Measurements from ENCODE around the gene RPF1. TPM values are rescaled to one million over a fixed set of nuclear protein-coding genes. Genes with fewer than 3 reads are reported as not detected.

Gene RPF1
- total and polyA plus RNA-seq, 10 of the 15 experiments (the other 5 are each of a cell fraction or from before 2014, with no cell fraction given), result 37.0 to 97.5 (median 56.2) TPM

DNA sequence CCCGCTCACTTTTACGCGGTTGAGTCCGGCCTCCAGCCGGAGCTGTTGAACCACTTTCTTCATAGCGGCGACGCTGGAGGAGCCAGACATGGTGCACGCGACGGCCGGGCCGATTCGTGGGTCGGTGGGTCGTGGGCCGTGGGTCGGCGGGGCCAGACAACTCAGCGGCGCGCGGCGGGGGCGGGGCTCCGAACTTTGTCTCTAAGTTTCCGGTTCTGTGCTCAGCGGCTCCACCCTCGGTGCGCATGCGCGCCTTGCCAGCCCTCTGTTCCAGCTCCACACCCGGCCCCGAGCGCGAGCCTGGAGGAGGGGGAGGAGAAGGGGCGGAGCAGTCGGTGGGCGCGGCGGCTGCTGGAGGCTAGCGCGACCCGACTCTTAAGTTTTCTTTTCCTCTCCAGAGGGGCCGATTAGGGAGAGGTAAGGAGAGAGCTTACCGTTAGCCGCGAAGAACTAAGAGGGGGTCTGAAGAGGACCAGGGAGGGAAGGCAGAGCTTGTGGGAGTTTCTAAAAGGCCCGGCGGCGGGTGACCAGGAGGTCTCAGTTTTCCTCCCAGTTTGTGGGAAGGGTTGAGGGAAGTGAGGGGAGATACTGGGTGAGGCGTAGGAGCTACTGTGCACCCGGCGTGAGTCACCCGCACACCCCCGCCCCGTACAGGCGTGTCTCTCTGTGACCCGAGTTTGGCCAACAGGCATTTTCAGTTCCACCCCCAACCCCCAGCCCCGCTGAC lies 27.1 kb downstream of the RPF1 start, which contains the start of the genes GNG5 and SPATA1 (continued):
- TF ChIP-seq, protein P1, sequence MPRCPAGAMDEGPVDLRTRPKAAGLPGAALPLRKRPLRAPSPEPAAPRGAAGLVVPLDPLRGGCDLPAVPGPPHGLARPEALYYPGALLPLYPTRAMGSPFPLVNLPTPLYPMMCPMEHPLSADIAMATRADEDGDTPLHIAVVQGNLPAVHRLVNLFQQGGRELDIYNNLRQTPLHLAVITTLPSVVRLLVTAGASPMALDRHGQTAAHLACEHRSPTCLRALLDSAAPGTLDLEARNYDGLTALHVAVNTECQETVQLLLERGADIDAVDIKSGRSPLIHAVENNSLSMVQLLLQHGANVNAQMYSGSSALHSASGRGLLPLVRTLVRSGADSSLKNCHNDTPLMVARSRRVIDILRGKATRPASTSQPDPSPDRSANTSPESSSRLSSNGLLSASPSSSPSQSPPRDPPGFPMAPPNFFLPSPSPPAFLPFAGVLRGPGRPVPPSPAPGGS (IDR thresholded peaks at IDR 0.05; ENCODE audit: borderline replicate concordance, insufficient read depth, low read depth, low read length, poor library complexity, severe bottlenecking), result peak; percentile 49
- TF ChIP-seq RAD51 (IDR thresholded peaks at IDR 0.05) (no peak), TCF12 (IDR thresholded peaks at IDR 0.05; ENCODE audit: low read depth, low read length) (peak; percentile 36; the same call in 1 of the 2 replicates), HDAC6 (IDR thresholded peaks at IDR 0.05; ENCODE audit: unreplicated experiment) (no peak), SMC3 (IDR thresholded peaks at IDR 0.05; ENCODE audit: borderline replicate concordance, low read length) (no peak), KLF5 (IDR thresholded peaks at IDR 0.05; ENCODE audit: partially characterized antibody) (peak; percentile 70), GATAD2B (conservative IDR thresholded peaks at IDR 0.05; ENCODE audit: low read depth) (peak; percentile 36), SMARCA5 (IDR thresholded peaks at IDR 0.05) (peak; percentile 60; the same call in 1 of the 2 replicates), NBN (IDR thresholded peaks at IDR 0.05) (peak; percentile 97), ZNF384 (IDR thresholded peaks at IDR 0.05; ENCODE audit: borderline replicate concordance, low read depth, low read length) (no peak), NFIC (IDR thresholded peaks at IDR 0.05; ENCODE audit: low read depth, low read length) (no peak; the same call in 1 of the 2 replicates), RB1 (IDR thresholded peaks at IDR 0.05; ENCODE audit: borderline replicate concordance) (peak; percentile 2; the same call in 1 of the 2 replicates), TCF7 (IDR thresholded peaks at IDR 0.05; ENCODE audit: borderline replicate concordance) (no peak), CREB1 (IDR thresholded peaks at IDR 0.05; ENCODE audit: low read depth) (peak; percentile 70), SP1 (IDR thresholded peaks at IDR 0.05; ENCODE audit: low read depth, low read length) (no peak), POLR2AphosphoS5 (IDR thresholded peaks at IDR 0.05; ENCODE audit: low read length) (peak; percentile 88), RUNX3 (IDR thresholded peaks at IDR 0.05; ENCODE audit: low read length) (peak; percentile 69), CBFB (IDR thresholded peaks at IDR 0.05; ENCODE audit: low read depth) (peak; percentile 56; the same call in 1 of the 2 replicates), EP300 (IDR thresholded peaks at IDR 0.05; ENCODE audit: borderline replicate concordance in 1 of 2, control insufficient read depth in 1 of 2, low read depth in 2 of 2, low read length in 2 of 2) (peak in 1 of 2 experiments; percentile 24; a peak in 1 of 4 replicates), IKZF2 (IDR thresholded peaks at IDR 0.05) (peak; percentile 91 to 96), PAX5 (IDR thresholded peaks at IDR 0.05; ENCODE audit: borderline replicate concordance, low read depth, low read length) (peak; percentile 34; the same call in 1 of the 2 replicates), HCFC1 (IDR thresholded peaks at IDR 0.05; ENCODE audit: low read length) (0 out of 2 replicates have a peak, but pooled peaks have one; percentile 32), MXI1 (IDR thresholded peaks at IDR 0.05; ENCODE audit: low read depth, low read length) (peak; percentile 59; the same call in 1 of the 2 replicates), DPF2 (IDR thresholded peaks at IDR 0.05) (peak; percentile 73; the same call in 1 of the 2 replicates)
- TF ChIP-seq, protein P2, sequence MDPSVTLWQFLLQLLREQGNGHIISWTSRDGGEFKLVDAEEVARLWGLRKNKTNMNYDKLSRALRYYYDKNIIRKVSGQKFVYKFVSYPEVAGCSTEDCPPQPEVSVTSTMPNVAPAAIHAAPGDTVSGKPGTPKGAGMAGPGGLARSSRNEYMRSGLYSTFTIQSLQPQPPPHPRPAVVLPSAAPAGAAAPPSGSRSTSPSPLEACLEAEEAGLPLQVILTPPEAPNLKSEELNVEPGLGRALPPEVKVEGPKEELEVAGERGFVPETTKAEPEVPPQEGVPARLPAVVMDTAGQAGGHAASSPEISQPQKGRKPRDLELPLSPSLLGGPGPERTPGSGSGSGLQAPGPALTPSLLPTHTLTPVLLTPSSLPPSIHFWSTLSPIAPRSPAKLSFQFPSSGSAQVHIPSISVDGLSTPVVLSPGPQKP (IDR thresholded peaks at IDR 0.05; ENCODE audit: low read depth, low read length), result peak; percentile 50; the same call in 1 of the 2 replicates
- TF ChIP-seq, protein P3, sequence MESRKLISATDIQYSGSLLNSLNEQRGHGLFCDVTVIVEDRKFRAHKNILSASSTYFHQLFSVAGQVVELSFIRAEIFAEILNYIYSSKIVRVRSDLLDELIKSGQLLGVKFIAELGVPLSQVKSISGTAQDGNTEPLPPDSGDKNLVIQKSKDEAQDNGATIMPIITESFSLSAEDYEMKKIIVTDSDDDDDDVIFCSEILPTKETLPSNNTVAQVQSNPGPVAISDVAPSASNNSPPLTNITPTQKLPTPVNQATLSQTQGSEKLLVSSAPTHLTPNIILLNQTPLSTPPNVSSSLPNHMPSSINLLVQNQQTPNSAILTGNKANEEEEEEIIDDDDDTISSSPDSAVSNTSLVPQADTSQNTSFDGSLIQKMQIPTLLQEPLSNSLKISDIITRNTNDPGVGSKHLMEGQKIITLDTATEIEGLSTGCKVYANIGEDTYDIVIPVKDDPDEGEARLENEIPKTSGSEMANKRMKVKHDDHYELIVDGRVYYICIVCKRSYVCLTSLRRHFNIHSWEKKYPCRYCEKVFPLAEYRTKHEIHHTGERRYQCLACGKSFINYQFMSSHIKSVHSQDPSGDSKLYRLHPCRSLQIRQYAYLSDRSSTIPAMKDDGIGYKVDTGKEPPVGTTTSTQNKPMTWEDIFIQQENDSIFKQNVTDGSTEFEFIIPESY (IDR thresholded peaks at IDR 0.05), result no peak
- TF ChIP-seq, protein P4, sequence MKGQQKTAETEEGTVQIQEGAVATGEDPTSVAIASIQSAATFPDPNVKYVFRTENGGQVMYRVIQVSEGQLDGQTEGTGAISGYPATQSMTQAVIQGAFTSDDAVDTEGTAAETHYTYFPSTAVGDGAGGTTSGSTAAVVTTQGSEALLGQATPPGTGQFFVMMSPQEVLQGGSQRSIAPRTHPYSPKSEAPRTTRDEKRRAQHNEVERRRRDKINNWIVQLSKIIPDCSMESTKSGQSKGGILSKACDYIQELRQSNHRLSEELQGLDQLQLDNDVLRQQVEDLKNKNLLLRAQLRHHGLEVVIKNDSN (IDR thresholded peaks at IDR 0.05; ENCODE audit: borderline replicate concordance, extremely low read length, insufficient read depth, low read depth, low read length), result no peak

Data from GM12878 (cell line).